GM10248 (cell line): ENCODE results near the gene STEAP2.

Experiments used
- CTCF ChIA-PET: fragments of 300-600 bp; sonication (Branson Sonifier 250); formaldehyde crosslinking; extraction: SDS; loops from one replicate; lab custom pipeline; 2021; ENCODE audit warnings: antibody characterized with exemption; lab: Yijun Ruan, JAX
- POLR2A ChIA-PET: fragments of 350-650 bp; sonication (Branson Sonifier 250); formaldehyde crosslinking; extraction: SDS; loops from one replicate; lab custom pipeline; 2020; ENCODE audit warnings: antibody characterized with exemption; lab: Yijun Ruan, JAX
- DNase-seq: peaks from one replicate; pipeline ENCODE4 v3.0.0; 2012; ENCODE audit errors: extremely low spot score
- TF ChIP-seq, protein P1 (sequence below): IDR thresholded peaks from 2 replicates; pipeline ENCODE4 v1.5.1; 2012; ENCODE audit warnings: mild to moderate bottlenecking, low read depth; ENCODE audit errors: extremely low read depth, missing control alignments, control extremely low read depth

Gene STEAP2

DNA sequence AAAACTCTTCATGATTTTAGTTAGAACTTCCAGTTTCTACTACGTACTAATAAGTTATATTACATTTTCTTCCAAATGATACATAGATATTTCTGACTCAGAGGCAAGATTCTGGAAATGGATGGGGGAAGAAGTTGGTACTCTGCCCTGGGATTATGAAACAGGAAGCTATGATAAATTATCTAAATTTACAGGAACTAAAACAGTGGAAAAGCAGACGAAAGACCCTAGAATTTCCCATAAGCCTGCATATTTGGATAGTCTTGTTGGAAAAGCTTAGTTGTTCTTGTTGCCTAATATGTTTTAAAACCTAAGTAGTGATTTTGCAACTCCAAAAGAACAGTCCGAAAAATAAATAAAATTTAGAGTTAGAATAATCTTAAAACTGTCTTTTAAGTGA, 55.3 kb downstream of the STEAP2 start:
- TF ChIP-seq, protein P1, sequence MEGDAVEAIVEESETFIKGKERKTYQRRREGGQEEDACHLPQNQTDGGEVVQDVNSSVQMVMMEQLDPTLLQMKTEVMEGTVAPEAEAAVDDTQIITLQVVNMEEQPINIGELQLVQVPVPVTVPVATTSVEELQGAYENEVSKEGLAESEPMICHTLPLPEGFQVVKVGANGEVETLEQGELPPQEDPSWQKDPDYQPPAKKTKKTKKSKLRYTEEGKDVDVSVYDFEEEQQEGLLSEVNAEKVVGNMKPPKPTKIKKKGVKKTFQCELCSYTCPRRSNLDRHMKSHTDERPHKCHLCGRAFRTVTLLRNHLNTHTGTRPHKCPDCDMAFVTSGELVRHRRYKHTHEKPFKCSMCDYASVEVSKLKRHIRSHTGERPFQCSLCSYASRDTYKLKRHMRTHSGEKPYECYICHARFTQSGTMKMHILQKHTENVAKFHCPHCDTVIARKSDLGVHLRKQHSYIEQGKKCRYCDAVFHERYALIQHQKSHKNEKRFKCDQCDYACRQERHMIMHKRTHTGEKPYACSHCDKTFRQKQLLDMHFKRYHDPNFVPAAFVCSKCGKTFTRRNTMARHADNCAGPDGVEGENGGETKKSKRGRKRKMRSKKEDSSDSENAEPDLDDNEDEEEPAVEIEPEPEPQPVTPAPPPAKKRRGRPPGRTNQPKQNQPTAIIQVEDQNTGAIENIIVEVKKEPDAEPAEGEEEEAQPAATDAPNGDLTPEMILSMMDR: no peak
- no peak for DNase-seq
- POLR2A ChIA-PET: no interaction called here
- CTCF ChIA-PET: interaction anchor here (1.0 to 1.9 kb wide), 4 partner anchors 10 to 160 kb away, joined by 3 to 8 read pairs (median 3); partner anchors contain the start of gene STEAP1

DNA sequence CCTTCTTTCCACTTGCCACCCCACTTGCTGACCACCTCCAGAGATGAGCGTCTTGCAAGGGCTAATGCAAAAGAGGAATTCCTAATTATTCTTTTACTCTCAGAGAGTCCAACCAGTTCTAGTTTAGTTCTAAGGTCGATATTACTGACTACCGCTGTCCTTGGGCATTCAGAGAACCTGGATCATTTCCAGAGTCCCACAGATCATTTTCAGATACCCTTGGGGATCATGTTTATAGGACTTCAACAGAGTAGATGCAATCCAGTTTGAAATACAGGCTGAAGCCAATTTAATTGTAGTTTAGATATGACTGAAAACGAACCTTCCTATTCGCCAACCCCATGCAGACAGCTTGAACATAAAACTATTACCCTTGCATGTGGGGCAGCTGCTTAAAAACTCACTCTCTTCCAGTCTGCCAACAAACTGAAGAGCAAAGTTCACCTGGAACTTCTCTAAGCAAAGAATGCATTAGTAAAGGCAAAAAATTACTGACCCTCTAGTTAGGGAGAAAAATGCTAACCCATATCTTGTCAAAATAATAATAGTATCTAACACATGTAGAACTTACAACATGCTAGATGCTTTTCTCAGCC, 55.8 kb downstream of the STEAP2 start:
- TF ChIP-seq, protein P1: no peak
- no peak for DNase-seq
- POLR2A ChIA-PET: no interaction called here
- CTCF ChIA-PET: interaction anchor here (1.0 to 1.9 kb wide), 3 partner anchors 10 to 113 kb away, joined by 3 to 8 read pairs (median 3); partner anchors contain the start of gene STEAP1

DNA sequence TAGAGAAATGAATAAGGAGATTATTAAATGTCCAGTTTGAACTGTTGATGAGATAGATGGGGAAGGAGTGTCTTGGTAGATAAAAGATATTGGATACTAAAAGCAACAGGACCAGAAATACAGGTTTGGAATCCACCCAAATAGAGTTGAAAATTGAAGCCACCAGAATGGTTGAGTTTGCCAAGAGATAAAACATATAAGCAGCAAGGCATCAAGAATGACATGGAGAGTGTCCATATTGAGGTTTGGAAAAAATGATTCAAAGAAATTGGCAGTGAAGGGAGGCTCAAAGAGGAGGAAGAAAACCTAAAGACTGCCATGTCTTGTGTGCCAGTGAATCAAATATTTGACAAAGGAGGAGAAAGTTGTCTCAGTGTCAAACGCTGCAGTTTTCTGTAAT, 57.6 kb downstream of the STEAP2 start:
- POLR2A ChIA-PET: no interaction called here
- DNase-seq: no peak
- TF ChIP-seq, protein P1: no peak
- CTCF ChIA-PET: interaction anchor here (1.1 kb wide), 1 partner anchor 115 kb away, joined by 4 read pairs; the partner anchor contains the start of gene STEAP1

DNA sequence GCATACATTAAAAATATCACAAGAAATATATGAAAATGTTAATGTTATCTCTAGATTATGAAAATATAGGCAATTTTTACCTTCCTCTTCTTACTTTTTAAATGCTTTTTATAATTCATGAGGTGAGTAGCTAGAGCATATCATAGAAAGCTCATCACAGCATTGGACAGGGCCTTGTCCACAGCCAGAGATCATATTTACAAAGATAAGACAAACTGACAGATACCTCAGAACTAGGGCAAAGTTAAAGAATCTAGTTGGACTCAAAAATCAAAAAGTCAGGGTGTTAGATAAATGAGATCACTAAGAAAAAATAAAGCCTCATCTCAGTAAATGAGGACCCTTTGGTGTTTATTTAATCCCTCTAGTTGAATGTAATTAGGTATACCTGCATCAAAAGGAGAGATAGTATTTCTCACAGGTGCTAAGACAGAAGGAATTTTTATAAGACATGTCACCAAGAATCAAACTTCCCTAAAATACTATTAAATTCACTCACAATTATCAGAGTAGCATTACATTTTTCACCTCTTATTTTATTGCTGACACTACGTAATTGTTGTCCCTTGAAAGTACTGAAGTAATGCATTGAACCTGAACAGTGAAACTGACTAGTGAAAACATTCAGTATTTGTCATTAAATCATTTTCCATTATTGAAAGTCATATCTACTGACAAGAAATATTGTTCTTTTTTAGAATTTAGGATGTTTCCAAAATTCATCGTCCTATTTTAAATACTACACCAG, 59.1 kb downstream of the STEAP2 start:
- POLR2A ChIA-PET: no interaction called here
- CTCF ChIA-PET: interaction anchor here (1.0 to 1.7 kb wide), 3 partner anchors 13 to 116 kb away, joined by 3 to 4 read pairs (median 3); partner anchors contain the start of gene STEAP1

DNA sequence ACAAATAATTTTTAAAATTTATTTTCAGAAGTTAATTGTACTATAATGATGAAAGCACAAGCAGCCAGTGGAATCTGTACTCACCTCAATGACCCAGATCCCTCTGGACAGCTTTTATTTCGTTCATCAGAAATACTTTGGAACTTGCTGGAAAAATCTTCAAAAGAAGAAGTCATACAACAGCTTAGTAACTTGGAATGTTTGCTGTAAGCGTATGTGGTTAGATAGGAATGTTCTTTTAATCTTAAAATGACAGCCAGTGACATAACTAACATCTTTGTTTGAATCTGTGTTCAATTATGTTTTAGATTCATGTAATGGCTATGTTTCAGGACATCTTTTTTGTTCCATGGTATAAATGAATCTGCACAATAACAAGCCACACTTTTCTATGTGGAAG, 60.2 kb downstream of the STEAP2 start:
- DNase-seq: no peak
- TF ChIP-seq, protein P1: no peak
- ChIA-PET CTCF (no interaction called here), POLR2A (no interaction called here)

More for the DNA sequence above, 59.1 kb downstream of the STEAP2 start:
- no peak for DNase-seq
- TF ChIP-seq, protein P1: no peak

DNA sequence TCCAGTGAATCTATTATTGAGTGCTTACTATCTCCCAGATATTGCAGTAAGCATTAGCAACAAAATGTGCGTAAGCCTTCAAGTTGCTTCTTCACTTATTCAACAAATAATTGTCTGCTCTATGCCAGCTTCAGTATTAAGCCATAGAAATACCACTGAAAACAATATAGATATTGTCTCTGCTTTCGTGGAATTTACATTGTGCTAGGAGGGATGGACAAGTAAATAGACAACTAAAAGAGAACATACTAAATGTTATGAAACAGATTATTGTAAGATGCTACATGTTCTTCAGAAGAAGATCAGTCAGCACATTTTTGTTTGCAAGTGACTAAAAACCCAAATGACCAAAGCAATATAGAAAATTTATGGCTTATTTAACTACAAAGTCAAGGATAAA, 60.7 kb downstream of the STEAP2 start:
- TF ChIP-seq, protein P1: no peak
- POLR2A ChIA-PET: no interaction called here
- DNase-seq: no peak
- CTCF ChIA-PET: no interaction called here
